HK-2 (cell line): ENCODE results near the gene HDGFL3.
"Not testable (repeated sequence)": the region's sequence is repeated elsewhere in the genome, so short reads cannot be mapped to it uniquely, and the experiment has no call there.

Source experiments
- DNase-seq: peaks from one replicate; pipeline ENCODE4 v3.0.0-alpha.2; 2018; ENCODE audit not compliant: unreplicated experiment

The HDGFL3 gene

DNA sequence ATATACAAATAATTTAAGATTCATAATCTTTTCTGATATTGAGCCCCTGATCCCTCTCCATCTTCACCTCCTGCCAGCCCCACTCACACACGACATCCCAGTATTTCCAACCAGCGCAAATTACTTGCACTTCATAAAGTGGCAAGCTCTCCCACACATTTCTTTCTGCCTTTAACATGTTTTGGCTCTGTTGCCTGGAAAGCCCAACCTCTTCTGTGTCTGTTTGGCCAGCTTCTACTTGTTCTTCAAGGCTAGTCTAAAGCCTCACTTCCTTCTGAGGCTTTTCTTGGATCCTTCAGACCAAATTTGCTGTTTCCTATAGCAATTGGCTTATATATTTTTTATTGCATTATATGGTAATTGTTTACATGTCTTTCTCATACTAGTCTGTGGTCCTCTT is 105.3 kb downstream of the HDGFL3 start:
- DNase-seq = no peak

- DNase-seq = no peak
Measured at GRCh38 chr15:83100097-83100646, 107.5 kb downstream of the HDGFL3 start.

- no peak for DNase-seq
Measured at GRCh38 chr15:83099290-83099689, 108.3 kb downstream of the HDGFL3 start.

GRCh38 chr15:83098079-83098478 is 109.5 kb downstream of the HDGFL3 start:
- DNase-seq = no peak

- no peak for DNase-seq
Measured at GRCh38 chr15:83094583-83094982, 113.0 kb downstream of the HDGFL3 start.

GRCh38 chr15:83092309-83092976 is 115.2 kb downstream of the HDGFL3 start:
- no peak for DNase-seq

- not testable (repeated sequence) for DNase-seq
Measured at GRCh38 chr15:83091965-83092308, 115.7 kb downstream of the HDGFL3 start.

DNA sequence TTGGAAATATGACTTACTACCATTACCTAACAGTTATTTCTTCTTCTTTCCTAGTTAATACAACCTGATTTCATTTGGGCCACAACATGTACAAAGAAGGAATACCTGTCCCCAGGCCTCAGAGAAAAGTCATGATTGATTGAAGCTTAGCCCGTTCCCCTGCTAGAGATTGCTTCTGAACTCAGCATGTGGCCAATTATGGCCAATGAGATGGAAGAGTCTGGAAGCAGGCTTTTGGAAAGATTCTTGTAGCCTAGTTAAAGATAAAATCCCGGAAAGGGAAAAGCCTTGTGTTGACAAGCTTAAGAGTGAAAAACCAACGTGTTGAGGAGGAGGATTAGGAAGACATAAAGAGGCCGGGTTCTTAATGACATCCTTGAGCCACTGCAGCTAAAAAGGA is 117.2 kb downstream of the HDGFL3 start:
- no peak for DNase-seq

DNA sequence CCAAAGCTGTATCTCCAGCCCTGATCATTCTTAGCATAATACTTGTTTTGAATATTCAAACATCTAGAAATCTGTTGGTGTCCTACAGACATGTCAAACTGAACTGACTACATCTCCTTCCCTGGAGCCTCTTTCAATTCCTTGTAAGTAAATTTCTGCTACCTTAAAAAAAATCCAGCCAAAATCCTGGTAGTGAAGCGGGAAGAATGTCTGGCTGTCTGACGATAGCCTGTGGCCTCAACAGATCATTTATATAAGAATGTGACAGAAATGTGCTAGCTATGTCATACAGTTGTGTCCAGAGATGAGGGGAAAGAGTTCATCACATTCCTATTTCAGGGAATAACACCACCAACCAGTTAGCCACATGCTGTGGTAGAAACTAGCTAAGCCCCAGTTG is 118.7 kb downstream of the HDGFL3 start:
- no peak for DNase-seq

GRCh38 chr15:83087576-83087975 is 120.0 kb downstream of the HDGFL3 start:
- no peak for DNase-seq

GRCh38 chr15:83085864-83086552 is 121.6 kb downstream of the HDGFL3 start:
- not testable (repeated sequence) for DNase-seq

GRCh38 chr15:83085461-83085860 is 122.2 kb downstream of the HDGFL3 start:
- not testable (repeated sequence) for DNase-seq

DNA sequence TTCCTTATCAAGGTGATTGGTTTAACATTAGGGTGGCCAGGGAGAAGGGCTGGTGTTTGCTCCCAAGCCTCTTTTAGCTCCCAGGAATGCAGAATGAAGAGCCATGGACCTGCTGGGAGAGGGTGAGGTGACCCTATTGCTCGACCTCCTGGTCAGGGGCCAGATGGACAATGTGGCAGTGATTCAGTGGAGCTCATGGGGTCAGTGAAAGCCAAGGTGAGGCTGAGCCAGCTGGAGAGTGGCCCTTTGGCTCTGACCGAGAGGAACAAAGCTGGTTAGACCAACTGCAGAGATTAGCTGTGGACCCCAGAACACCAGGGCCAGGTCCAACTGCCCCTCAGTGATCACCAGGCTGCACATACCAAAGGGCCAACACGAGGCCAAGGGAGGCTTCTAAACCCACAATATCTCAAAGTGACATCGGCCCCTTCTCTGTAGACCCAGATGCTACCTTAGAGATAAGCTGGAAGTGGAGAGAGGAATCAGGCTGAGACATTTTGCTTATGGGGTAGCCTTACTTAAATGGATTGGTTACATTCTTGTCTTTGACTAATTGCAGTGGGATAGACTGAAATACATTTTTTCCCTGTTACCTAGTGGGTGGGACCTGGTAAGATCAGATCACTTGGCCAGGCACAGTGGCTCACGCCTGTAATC is 124.8 kb downstream of the HDGFL3 start:
- no peak for DNase-seq

GRCh38 chr15:83081256-83082014 is 126.2 kb downstream of the HDGFL3 start:
- DNase-seq = no peak

DNA sequence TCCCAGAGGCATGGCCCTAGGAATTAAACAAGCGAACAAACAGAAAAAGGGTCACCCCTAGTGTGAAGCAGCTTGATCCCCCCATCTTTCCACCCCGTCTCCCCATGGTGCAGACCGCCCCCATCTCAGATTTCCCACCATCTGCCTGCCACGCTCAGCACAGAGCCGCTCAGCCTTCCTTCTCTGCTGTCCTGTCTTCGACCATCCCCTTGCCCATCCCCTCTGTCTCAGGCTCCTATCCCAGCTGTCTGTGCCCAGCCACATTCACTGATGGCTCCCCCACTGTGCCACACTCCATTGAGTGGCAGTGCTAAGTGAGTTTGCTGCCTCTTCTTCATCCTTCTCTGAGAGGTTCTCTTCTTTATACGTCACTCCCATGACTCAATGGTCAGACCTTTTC is 128.9 kb downstream of the HDGFL3 start:
- no peak for DNase-seq
